Measurements from ENCODE around the gene RUFY4.
"Not testable (repeated sequence)": the region's sequence is repeated elsewhere in the genome, so short reads cannot be mapped to it uniquely, and the experiment has no call there.

Gene RUFY4

GRCh38 chr2:218082586-218083351 lies 13.7 kb downstream of the RUFY4 start:
- no peak for DNase-seq (ENCODE audit: low read depth, low spot score)

- no peak for DNase-seq (ENCODE audit: low read depth, low spot score)
Measured at GRCh38 chr2:218083352-218083676, 14.3 kb downstream of the RUFY4 start.

- DNase-seq (ENCODE audit: low read depth, low spot score): no peak
Measured at GRCh38 chr2:218086478-218086877, 17.4 kb downstream of the RUFY4 start.

- DNase-seq (ENCODE audit: low read depth, low spot score): no peak
Measured at GRCh38 chr2:218089259-218089658, 20.2 kb downstream of the RUFY4 start.

- no peak for DNase-seq (ENCODE audit: low read depth, low spot score)
Measured at GRCh38 chr2:218091746-218092145, 22.7 kb downstream of the RUFY4 start.

GRCh38 chr2:218093879-218094278 lies 24.8 kb downstream of the RUFY4 start:
- no peak for DNase-seq (ENCODE audit: low read depth, low spot score)

GRCh38 chr2:218095853-218096252 lies 26.8 kb downstream of the RUFY4 start:
- no peak for DNase-seq (ENCODE audit: low read depth, low spot score)

GRCh38 chr2:218097975-218098374 lies 28.9 kb downstream of the RUFY4 start:
- DNase-seq (ENCODE audit: low read depth, low spot score): no peak

- not testable (repeated sequence) for DNase-seq (ENCODE audit: low read depth, low spot score)
Measured at GRCh38 chr2:218108834-218109233, 39.8 kb downstream of the RUFY4 start.

GRCh38 chr2:218121789-218122188 lies 52.7 kb downstream of the RUFY4 start:
- not testable (repeated sequence) for DNase-seq (ENCODE audit: low read depth, low spot score)

GRCh38 chr2:218122286-218122685 lies 53.2 kb downstream of the RUFY4 start:
- DNase-seq (ENCODE audit: low read depth, low spot score): not testable (repeated sequence)

- DNase-seq (ENCODE audit: low read depth, low spot score): no peak
Measured at GRCh38 chr2:218123986-218124385, 54.9 kb downstream of the RUFY4 start.

GRCh38 chr2:218125095-218125494 lies 56.0 kb downstream of the RUFY4 start:
- no peak for DNase-seq (ENCODE audit: low read depth, low spot score)

- no peak for DNase-seq (ENCODE audit: low read depth, low spot score)
Measured at GRCh38 chr2:218125626-218126080, 56.6 kb downstream of the RUFY4 start, which contains the start of gene CXCR2. Gene CXCR2 (plus strand): TSS chr2:218126028. CDS start chr2:218134802, 8,774 bp downstream.

- DNase-seq (ENCODE audit: low read depth, low spot score): no peak
Measured at GRCh38 chr2:218127929-218128455, 58.9 kb downstream of the RUFY4 start.

- DNase-seq (ENCODE audit: low read depth, low spot score): no peak
Measured at GRCh38 chr2:218128781-218129457, 59.9 kb downstream of the RUFY4 start.

GRCh38 chr2:218129458-218130135 lies 60.5 kb downstream of the RUFY4 start:
- no peak for DNase-seq (ENCODE audit: low read depth, low spot score)

GRCh38 chr2:218130377-218130776 lies 61.3 kb downstream of the RUFY4 start:
- no peak for DNase-seq (ENCODE audit: low read depth, low spot score)

- DNase-seq (ENCODE audit: low read depth, low spot score): no peak
Measured at GRCh38 chr2:218130822-218131221, 61.8 kb downstream of the RUFY4 start.

GRCh38 chr2:218137514-218137913 lies 68.5 kb downstream of the RUFY4 start:
- no peak for DNase-seq (ENCODE audit: low read depth, low spot score)

GRCh38 chr2:218138047-218138446 lies 69.0 kb downstream of the RUFY4 start:
- no peak for DNase-seq (ENCODE audit: low read depth, low spot score)

Measured in smooth muscle cell of the brain vasculature (primary cell).